ENCODE measurements around the gene TH. TPM values are rescaled to one million over a fixed set of nuclear protein-coding genes. Genes with fewer than 3 reads are reported as not detected.

The TH gene
- total RNA-seq, 1 donor from 2014 or later, result 0.40 TPM

DNA sequence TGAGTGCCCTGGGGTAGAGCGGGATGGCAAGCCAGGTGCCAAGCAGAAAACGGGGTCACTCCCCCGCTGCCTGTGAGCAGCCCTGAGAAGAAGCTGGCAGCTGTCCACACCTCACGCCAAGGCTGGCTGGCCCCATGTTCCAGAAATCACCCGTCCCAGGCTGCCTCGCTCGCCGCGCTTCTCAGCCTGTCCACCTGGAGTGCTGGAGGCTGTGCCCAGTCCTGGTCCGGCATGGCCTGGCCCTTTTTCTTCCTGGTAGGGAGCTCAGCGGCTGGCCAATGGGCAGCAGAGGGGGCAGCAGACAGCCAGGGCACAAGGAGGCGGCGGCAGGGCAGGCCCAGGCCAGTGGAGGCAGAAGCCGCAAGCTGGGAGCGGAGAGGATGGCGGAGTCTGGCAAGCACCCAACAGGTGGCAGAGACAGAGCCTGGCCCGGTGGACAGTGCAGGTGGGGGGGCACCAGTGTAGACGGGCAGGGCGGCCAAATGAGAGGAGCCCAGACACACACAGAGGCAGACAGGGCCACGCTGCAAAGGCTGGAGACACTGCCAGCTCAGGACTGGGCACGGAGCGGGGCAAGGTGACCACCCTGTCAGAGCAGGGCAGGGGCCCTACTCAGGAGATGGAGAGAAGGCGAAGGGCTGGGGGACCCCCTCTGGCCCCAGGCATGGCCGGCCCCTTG is 37.2 kb upstream of the TH start:
- peak; percentile 30 for ATAC-seq

DNA sequence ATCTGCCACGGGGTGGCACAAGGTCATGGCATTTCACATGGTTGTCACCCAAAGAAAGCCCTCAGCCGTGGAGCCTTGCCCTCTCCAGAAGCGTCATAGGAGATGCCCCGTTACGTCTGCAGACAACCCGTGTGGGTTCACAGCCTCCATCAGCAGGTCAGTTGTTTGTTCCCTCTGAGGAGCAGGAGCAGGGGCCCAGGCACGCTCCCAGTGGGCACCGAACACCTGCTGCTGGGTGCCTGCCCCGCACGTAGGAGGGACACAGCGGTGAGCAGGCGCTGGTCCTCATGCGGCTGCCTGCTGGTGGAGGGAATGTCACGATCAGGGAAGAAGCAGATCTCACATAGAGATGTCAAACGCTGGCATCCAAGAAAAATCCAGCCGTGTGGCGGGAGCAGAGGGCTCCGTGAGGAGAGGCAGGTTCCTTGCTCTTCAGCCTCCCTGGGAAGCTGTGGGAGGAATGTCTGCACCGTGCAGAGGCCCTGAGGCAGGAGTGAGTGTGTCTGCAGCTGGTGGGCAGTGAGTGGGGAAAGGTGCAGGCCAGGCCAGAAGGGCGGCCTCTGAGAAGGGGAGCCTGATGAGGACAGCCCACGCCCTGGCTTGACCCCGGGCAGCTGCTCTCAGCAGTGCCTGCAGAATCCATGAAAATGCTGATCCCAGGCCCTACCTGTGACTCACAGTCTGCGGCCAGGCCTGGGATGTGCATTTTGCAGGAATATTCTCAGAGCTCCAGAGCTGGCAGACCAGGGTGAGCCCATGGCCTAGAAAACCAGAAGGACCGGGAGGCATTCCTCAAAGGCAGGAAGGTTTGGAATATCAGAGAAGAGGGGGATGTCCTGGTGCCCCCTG is 36.4 kb upstream of the TH start:
- ATAC-seq, result no peak

GRCh38 chr11:2207212-2207611 is 35.6 kb upstream of the TH start:
- ATAC-seq, result no peak

DNA sequence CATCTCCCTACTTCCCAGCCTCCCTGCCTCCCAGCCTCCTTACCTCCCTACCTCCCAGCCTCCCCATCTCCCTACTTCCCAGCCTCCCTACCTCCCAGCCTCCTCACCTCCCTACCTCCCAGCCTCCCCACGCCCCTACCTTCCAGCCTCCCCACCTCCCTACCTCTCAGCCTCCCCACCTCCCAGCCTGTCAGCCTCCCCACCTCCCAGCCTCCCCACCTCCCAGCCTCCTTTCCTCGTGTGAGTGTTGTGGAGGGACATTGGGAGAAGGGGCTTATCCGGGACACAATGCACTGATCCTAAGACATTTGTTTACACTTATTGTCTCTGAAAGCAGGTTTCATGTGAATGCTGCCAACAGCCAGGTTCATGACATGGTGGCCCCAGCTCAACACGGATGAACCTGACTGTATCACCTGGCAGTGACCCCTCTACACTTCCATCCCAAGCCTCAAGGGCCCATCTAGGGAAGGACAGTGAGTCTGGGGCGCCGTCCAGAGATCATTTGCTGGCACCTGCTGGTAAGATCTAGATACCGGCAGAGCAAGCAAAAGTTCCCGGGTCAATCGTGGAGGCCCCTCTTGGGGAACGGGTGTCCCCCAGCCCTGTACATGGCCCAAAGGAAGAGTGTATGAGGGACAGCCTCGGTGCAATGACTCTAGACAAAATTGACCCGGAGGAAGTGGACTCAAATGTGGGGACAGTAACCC is 34.5 kb upstream of the TH start:
- no peak for ATAC-seq

DNA sequence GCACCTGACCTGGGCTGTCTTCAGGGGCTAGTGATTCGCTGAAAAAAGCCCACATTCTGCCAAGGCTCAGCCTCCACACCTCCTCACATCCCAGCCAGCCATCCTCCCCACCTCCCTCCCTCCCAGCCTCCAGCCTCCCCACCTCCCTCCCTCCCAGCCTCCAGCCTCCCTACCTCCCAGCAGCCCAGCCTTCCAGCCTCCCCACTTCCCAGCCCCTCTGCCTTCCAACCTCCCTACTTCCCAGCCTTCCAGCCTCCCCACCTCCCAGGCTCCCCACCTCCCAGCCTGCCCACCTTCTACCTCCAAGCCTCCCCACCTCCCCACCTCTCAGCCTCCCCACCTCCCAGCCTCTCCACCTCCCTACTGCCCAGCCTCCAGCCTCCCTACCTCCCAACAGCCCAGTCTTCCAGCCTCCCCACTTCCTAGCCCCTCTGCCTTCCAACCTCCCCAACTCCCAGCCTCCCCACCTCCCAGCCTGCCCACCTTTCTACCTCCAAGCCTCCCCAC is 33.7 kb upstream of the TH start:
- no peak for ATAC-seq

- no peak for ATAC-seq
Observed at GRCh38 chr11:2204361-2205213, 33.0 kb upstream of the TH start.

DNA sequence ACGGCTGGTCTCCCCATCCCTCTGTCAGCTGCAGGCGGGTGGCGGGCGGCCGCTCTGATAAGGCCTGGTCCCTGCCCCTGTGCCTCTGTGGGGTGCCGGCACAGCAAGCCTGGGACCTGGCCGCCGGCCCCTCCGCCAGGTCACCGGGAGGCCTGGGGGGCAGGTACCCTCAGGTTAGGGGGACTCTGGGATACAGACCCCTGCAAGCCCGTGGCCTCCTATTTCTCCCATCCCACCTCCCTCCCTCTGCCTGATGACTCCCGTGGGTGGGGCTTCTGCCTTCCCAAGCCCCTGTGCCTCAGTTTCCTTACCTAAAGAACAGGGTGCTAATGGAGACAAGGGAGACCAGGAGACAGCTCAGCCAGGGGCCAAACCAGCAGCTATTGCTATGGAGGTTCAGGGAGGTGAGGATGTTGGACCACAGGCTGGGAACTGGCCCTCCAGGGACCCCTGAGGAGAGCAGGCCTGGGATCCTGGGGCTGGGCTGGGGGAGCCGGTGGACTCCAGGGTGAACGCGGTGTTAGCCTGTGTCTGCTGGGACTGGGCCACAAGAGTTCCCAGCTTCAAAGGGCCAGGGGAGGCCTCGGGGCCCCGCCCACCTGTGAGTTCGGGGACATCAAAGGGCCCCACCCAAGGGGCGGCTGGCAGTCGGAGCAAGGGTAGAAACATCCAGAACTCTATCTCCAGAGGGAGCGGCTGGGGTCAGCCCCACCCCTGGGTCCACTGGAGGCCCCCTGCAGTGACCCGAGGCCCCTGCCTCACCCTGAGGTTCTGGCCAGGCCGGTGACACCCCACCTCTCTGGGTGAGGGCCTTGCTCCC is 32.0 kb upstream of the TH start:
- no peak for ATAC-seq

- no peak for ATAC-seq
Observed at GRCh38 chr11:2202900-2203439, 31.4 kb upstream of the TH start.

GRCh38 chr11:2202071-2202899 is 30.7 kb upstream of the TH start:
- ATAC-seq, result peak; percentile 94

- ATAC-seq, result no peak
Observed at GRCh38 chr11:2201542-2201941, 29.9 kb upstream of the TH start.

DNA sequence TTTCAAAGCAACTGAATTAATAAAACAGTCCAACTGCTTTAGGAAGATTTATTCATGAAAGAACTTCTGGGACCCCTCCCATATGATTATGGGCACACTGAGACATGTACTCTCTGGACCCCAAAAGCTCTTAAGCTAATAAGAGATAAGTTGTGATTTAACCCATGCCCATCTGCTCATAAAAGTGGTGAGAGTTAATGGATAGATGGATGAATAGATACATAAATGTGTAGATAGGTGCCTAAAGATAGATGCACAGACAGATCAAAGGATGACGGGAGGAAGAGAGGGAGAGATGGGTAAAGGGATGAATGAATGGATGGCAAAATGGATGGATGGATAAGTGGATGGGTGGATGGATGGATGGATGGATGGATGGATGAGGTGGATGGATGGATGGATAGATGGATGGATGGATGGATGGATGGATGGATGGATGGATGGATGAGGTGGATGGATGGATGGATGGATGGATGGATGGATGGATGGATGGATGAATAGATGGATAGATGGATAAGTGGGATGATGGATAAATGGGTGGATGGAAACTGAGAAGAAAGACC is 29.4 kb upstream of the TH start:
- ATAC-seq, result no peak

DNA sequence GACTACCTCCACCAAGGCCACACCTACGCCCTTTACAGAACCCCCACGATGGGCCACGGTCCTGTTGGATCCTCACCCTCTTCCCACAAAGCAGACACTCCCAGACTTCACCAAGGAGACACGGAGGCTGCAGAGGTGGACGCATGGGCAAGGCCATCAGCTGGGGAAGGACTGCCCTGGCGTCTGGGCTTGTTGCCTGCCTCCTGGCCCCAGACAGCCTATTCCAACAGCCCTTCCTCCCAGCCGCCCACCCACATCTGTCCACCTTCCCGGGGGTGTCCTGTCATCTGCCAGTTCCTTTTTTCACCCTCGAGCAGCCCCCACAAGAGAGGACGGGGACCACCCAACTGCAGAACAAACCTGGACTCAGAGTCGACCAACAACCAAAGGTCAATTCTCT is 28.9 kb upstream of the TH start:
- no peak for ATAC-seq

DNA sequence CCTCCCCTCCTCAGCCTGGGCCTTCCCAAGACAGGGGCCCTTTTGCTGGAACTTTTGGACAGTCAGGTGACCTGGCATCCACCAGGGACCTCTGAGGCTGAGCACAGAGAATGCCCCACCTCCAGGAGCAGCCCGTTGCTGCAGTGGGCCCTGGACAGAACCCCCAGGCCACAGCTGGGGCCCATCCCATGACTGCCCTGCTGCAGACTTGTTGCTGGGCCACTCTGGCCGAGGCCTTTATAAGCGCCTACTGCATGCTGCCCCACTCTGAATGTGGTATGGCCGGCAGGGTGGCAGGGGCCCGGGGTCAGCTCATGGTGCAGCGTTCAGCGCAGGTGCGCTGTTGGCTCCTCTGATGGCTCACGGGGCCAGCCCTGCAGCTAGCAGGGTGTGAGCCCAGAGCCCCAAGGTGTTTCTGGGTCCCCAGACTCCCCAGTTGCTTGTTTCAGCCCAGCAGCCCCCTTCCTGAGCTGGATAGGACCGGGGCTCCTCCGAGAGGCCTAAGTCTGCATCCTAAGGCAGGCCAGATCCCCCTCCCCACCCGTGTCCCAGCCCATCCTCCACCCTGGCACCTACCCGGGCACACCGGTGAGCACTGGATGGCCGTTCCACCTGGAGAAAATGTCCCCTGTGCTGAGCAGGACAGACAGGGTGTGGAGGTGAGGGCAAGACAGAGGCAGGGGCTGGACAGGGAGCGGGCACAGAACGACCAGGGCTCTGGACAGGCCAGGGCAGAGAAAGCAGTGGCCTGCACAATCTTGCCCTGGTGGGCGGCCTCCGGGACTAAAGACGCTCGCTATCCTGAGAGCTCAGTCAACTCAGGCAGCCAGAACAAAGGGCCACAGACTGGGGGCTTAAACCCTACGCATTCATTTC is 28.1 kb upstream of the TH start:
- no peak for ATAC-seq

- no peak for ATAC-seq
Observed at GRCh38 chr11:2198621-2199365, 27.2 kb upstream of the TH start.

DNA sequence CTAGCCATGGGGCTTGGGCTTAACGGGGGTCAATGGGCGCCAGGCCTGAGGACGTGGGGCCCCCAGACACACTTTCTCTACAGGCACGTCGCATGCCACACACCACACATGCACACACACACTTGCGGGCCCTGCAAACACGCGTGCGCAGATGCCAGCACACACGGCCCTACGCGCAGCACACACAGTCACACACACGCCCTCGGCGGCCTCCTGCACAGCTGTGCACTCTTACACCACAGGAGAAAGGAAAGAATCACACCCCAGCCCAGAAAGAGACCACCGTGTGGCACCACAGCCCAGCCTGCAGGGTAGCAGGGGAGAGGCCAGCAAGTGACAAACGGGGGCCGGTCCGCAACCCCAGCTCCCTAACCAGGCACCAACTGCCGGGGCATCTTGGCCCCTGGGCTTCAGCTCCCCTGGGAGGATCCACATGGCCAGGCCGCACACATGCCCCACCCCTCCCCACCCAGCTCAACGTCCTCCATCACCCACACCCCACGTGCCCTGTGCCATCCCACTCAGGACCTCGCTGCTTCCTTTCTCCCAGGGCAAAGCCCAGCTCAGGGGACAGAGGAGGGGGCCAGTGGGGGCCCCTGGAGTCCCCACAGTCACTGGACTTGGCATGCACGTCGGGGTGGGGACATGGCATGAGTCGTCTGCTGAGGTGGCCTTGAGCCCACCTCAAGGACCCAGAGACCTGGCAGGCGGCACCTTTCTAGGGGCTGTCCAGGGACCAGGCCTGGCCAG is 26.3 kb upstream of the TH start:
- no peak for ATAC-seq

- ATAC-seq, result peak; percentile 78
Observed at GRCh38 chr11:2196970-2197770, 25.6 kb upstream of the TH start.

GRCh38 chr11:2195756-2196088 is 24.1 kb upstream of the TH start:
- no peak for ATAC-seq
